H9 (cell line): Measurements from ENCODE around the gene IL17RA. TPM values are rescaled to one million over a fixed set of nuclear protein-coding genes. Genes with fewer than 3 reads are reported as not detected.

ENCODE experiments used
- DNase-seq: peaks from one replicate; pipeline ENCODE4 v3.0.0-alpha.2; 2017
- H2AFZ ChIP-seq: one replicate; pipeline ENCODE4 v1.6.1; 2013; ENCODE audit warnings: mild to moderate bottlenecking, low read length, control low read depth, moderate library complexity
- H2AK5ac ChIP-seq: 2 replicates; pipeline ENCODE4 v1.6.1; 2013; ENCODE audit warnings: low read length, control low read depth, mixed read lengths; ENCODE audit not compliant: insufficient read length
- H2BK120ac ChIP-seq: one replicate; pipeline ENCODE4 v1.6.1; 2013; ENCODE audit warnings: low read depth, mild to moderate bottlenecking, low read length, control low read depth, inconsistent platforms; ENCODE audit not compliant: poor library complexity, severe bottlenecking
- H2BK12ac ChIP-seq: 2 replicates; pipeline ENCODE4 v1.6.1; 2013; ENCODE audit warnings: low read length, control low read depth, mixed read lengths, low read depth; ENCODE audit not compliant: insufficient read length
- H2BK15ac ChIP-seq: 2 replicates; pipeline ENCODE4 v1.6.1; 2013; ENCODE audit warnings: low read depth, low read length, control low read depth
- H2BK20ac ChIP-seq: one replicate; pipeline ENCODE4 v1.6.1; 2013; ENCODE audit warnings: low read depth, mild to moderate bottlenecking, low read length, control low read depth, inconsistent platforms; ENCODE audit not compliant: poor library complexity, severe bottlenecking
- H2BK5ac ChIP-seq: 2 replicates; pipeline ENCODE4 v1.6.1; 2013; ENCODE audit warnings: low read length, control low read depth, mixed read lengths; ENCODE audit not compliant: insufficient read length
- H3K14ac ChIP-seq: 2 replicates; pipeline ENCODE4 v1.6.1; 2013; ENCODE audit warnings: low read length, control low read depth; ENCODE audit not compliant: insufficient read depth
- H3K18ac ChIP-seq: 2 replicates; pipeline ENCODE4 v1.6.1; 2013; ENCODE audit warnings: low read depth, mild to moderate bottlenecking, mixed read lengths, low read length, control low read depth; ENCODE audit not compliant: insufficient read length
- H3K23ac ChIP-seq: 2 replicates; pipeline ENCODE4 v1.6.1; 2013; ENCODE audit warnings: low read length, control low read depth, mixed read lengths, low read depth; ENCODE audit not compliant: insufficient read length
- H3K23me2 ChIP-seq: 2 replicates; pipeline ENCODE4 v1.6.1; 2013; ENCODE audit warnings: low read depth, mild to moderate bottlenecking, mixed read lengths, low read length, control low read depth; ENCODE audit not compliant: insufficient read length, poor library complexity, severe bottlenecking
- H3K27ac ChIP-seq: 2 replicates; pipeline ENCODE4 v1.5.1; 2013; ENCODE audit warnings: low read length, control low read depth, mixed read lengths, low read depth; ENCODE audit not compliant: insufficient read length
- H3K27me3 ChIP-seq: 2 replicates; pipeline ENCODE4 v1.6.1; 2013; ENCODE audit warnings: low read length, control low read depth, inconsistent platforms; ENCODE audit not compliant: insufficient read depth
- H3K4ac ChIP-seq: 2 replicates; pipeline ENCODE4 v1.6.1; 2013; ENCODE audit warnings: low read depth, mild to moderate bottlenecking, control low read depth, inconsistent platforms, low read length, moderate library complexity
- H3K4me1 ChIP-seq: 2 replicates; pipeline ENCODE4 v1.6.1; 2013; ENCODE audit warnings: low read length, control low read depth, inconsistent platforms; ENCODE audit not compliant: insufficient read depth
- H3K4me2 ChIP-seq: 2 replicates; pipeline ENCODE4 v1.6.1; 2013; ENCODE audit warnings: low read length, control low read depth, mixed read lengths; ENCODE audit not compliant: insufficient read length, insufficient read depth
- H3K56ac ChIP-seq: 2 replicates; pipeline ENCODE4 v1.6.1; 2013; ENCODE audit warnings: low read depth, mild to moderate bottlenecking, mixed read lengths, low read length, control low read depth; ENCODE audit not compliant: insufficient read length
- H3K79me1 ChIP-seq: 2 replicates; pipeline ENCODE4 v1.6.1; 2013; ENCODE audit warnings: low read depth, mild to moderate bottlenecking, moderate library complexity, low read length, control low read depth, inconsistent platforms; ENCODE audit not compliant: insufficient read depth, poor library complexity, severe bottlenecking
- H3K79me2 ChIP-seq: 2 replicates; pipeline ENCODE4 v1.6.1; 2013; ENCODE audit warnings: low read length, control low read depth, inconsistent platforms; ENCODE audit not compliant: insufficient read depth
- H3K9ac ChIP-seq: 2 replicates; pipeline ENCODE4 v1.6.1; 2013; ENCODE audit warnings: low read length, control low read depth, mixed read lengths; ENCODE audit not compliant: insufficient read length; ENCODE audit errors: extremely low read depth
- H3K9me3 ChIP-seq: one replicate; pipeline ENCODE4 v1.6.1; 2013; ENCODE audit warnings: low read depth, low read length, inconsistent platforms; ENCODE audit not compliant: control insufficient read depth
- H3T11ph ChIP-seq: one replicate; pipeline ENCODE4 v1.6.1; 2013; ENCODE audit warnings: mild to moderate bottlenecking, low read length, control low read depth, inconsistent platforms
- H4K20me1 ChIP-seq: one replicate; pipeline ENCODE4 v1.6.1; 2013; ENCODE audit not compliant: control insufficient read depth, insufficient read length, insufficient read depth
- H4K5ac ChIP-seq: 2 replicates; pipeline ENCODE4 v1.6.1; 2013; ENCODE audit warnings: low read depth, mild to moderate bottlenecking, mixed read lengths, low read length, control low read depth; ENCODE audit not compliant: insufficient read length
- H4K8ac ChIP-seq: replicated peaks from 2 replicates; pipeline ENCODE4 v1.6.1; 2013; ENCODE audit warnings: low read length, control low read depth, mixed read lengths, low read depth; ENCODE audit not compliant: insufficient read length
- H4K91ac ChIP-seq: 2 replicates; pipeline ENCODE4 v1.6.1; 2013; ENCODE audit warnings: low read depth, mild to moderate bottlenecking, moderate library complexity, mixed read lengths, low read length, control low read depth; ENCODE audit not compliant: insufficient read length
- H3K27ac Mint-ChIP-seq, 3 experiments: 2 replicates in 2 of 3; 3 replicates in 1 of 3; pipeline ENCODE4 v1.8.0; 2020 to 2021; ENCODE audit warnings: mixed read lengths in 3 of 3, mild to moderate bottlenecking in 1 of 3, moderate library complexity in 1 of 3
- H3K27me3 Mint-ChIP-seq: 2 replicates; pipeline ENCODE4 v1.8.0; 2021; ENCODE audit warnings: low read depth, mild to moderate bottlenecking, moderate library complexity, mixed read lengths
- H3K36me3 Mint-ChIP-seq, 3 experiments: 2 replicates in 2 of 3; 3 replicates in 1 of 3; pipeline ENCODE4 v1.8.0; 2020 to 2021; ENCODE audit warnings: low read depth in 3 of 3, mixed read lengths in 3 of 3; ENCODE audit not compliant: insufficient read depth in 1 of 3
- H3K4me1 Mint-ChIP-seq, 2 experiments: 2 replicates each; pipeline ENCODE4 v1.8.0; 2020; ENCODE audit warnings: mixed read lengths in 2 of 2
- H3K4me3 Mint-ChIP-seq, 2 experiments: 2 replicates in 1 of 2; 3 replicates in 1 of 2; pipeline ENCODE4 v1.8.0; 2020 to 2021; ENCODE audit warnings: mild to moderate bottlenecking in 2 of 2, mixed read lengths in 2 of 2, moderate library complexity in 1 of 2
- H3K9me3 Mint-ChIP-seq, 2 experiments: 2 replicates in 1 of 2; 3 replicates in 1 of 2; pipeline ENCODE4 v1.8.0; 2020; ENCODE audit warnings: mild to moderate bottlenecking in 2 of 2, mixed read lengths in 2 of 2, moderate library complexity in 1 of 2
- CTCF ChIP-seq: fragments of 200-600 bp; sonication (generic); conservative IDR thresholded peaks from 3 replicates; pipeline ENCODE4 v1.8.0; 2021; ENCODE audit warnings: antibody characterized with exemption, mild to moderate bottlenecking
- WGBS: extraction: QIAGEN DNeasy Blood & Tissue Kit; methylation state at CpG from one replicate; pipeline ENCODE4 v1.1.7; 2013; ENCODE audit warnings: missing lambda C conversion rate, low lambda C conversion rate, mixed read lengths; ENCODE audit not compliant: insufficient read length; ENCODE audit errors: extremely low coverage; 5-methylcytosine and 5-hydroxymethylcytosine counted together
- total RNA-seq: library from RNA; stranded (reverse); gene quantifications from 2 replicates; pipeline ENCODE4 v1.2.1, GENCODE V29; 2021

Gene IL17RA
- total RNA-seq, 1 experiment from 2014 or later, result 12.4 TPM

- no peak overlapping the region for H3K27ac ChIP-seq
- H4K8ac ChIP-seq, result no peak overlapping the region
- H4K91ac ChIP-seq, result no peak overlapping the region
- H2BK12ac ChIP-seq, result no peak overlapping the region
- H3K4me3 Mint-ChIP-seq, result no peak overlapping the region; a peak in 1 of 5 replicates
- H3K9me3 ChIP-seq, result no peaks in the 10 kb centered on the region
- no peak overlapping the region for H3K23ac ChIP-seq
- H2BK20ac ChIP-seq, result no peak overlapping the region
- no peak overlapping the region for H3K4me2 ChIP-seq
- no peak overlapping the region for H3T11ph ChIP-seq
- no peak overlapping the region for H3K18ac ChIP-seq
- no peak overlapping the region for H3K14ac ChIP-seq
- H3K27me3 Mint-ChIP-seq, result peaks cover 7% of the 10 kb centered on the region
- H3K4ac ChIP-seq, result no peak overlapping the region
- H2AK5ac ChIP-seq, result no peak overlapping the region
- H3K56ac ChIP-seq, result no peak overlapping the region
- no peak overlapping the region for H2BK120ac ChIP-seq
- no peaks in the 10 kb centered on the region for H4K20me1 ChIP-seq
- WGBS, result no CpG with 5 or more reads among the region's 5 CpGs
- H3K79me2 ChIP-seq, result no peaks in the 10 kb centered on the region
- no peak overlapping the region for H4K5ac ChIP-seq
- TF ChIP-seq CTCF, result no peak
- H3K79me1 ChIP-seq, result no peaks in the 10 kb centered on the region
- H3K23me2 ChIP-seq, result no peaks in the 10 kb centered on the region
- peaks cover 0 to 4% (median 0%) of the 10 kb centered on the region in 3 experiments; a peak in 3 of 7 replicates for H3K36me3 Mint-ChIP-seq
- no peaks in the 10 kb centered on the region for H3K9me3 Mint-ChIP-seq
- H2BK15ac ChIP-seq, result no peak overlapping the region
- no peak overlapping the region for H2BK5ac ChIP-seq
- H3K4me1 Mint-ChIP-seq, result peaks cover 27 to 32% of the 10 kb centered on the region in 2 experiments
- H2AFZ ChIP-seq, result no peak overlapping the region
- no peak for DNase-seq
- no peaks in the 10 kb centered on the region for H3K27me3 ChIP-seq
- H3K27ac Mint-ChIP-seq, result peak overlapping the region in 1 of 3 experiments; percentile 32; a peak in 3 of 7 replicates
- no peak overlapping the region for H3K9ac ChIP-seq
- no peaks in the 10 kb centered on the region; the same call in 1 of the 2 replicates for H3K4me1 ChIP-seq
Measured at GRCh38 chr22:17115945-17116565, 31.3 kb downstream of the IL17RA start.
